Neutrophil (primary cell): ENCODE measurements around the gene TKTL1.
"Not testable (repeated sequence)": the region's sequence is repeated elsewhere in the genome, so short reads cannot be mapped to it uniquely, and the experiment has no call there.

Source experiments
- H3K27ac ChIP-seq: fragments of 200-600 bp; sonication (generic); 2 replicates; pipeline ENCODE4 v1.5.1; 2016; ENCODE audit warnings: mild to moderate bottlenecking, moderate library complexity
- H3K27me3 ChIP-seq: fragments of 200-600 bp; sonication (generic); 2 replicates; pipeline ENCODE4 v1.6.0; 2016; ENCODE audit warnings: mild to moderate bottlenecking
- H3K36me3 ChIP-seq: fragments of 200-600 bp; sonication (generic); 2 replicates; pipeline ENCODE4 v1.5.1; 2017
- H3K4me1 ChIP-seq, 2 experiments: fragments of 200-600 bp in 1 of 2; sonication (generic) in 1 of 2; 1 replicate in 1 of 2; 2 replicates in 1 of 2; pipeline versions ENCODE4 v1.5.1 to v1.6.1; 2013 to 2016; ENCODE audit warnings: low read depth in 1 of 2, low read length in 1 of 2, mild to moderate bottlenecking in 1 of 2, moderate library complexity in 1 of 2; ENCODE audit not compliant: control insufficient read depth in 1 of 2, insufficient read depth in 1 of 2
- H3K4me3 ChIP-seq, 2 experiments: fragments of 200-600 bp in 1 of 2; sonication (generic) in 1 of 2; 1 replicate in 1 of 2; 2 replicates in 1 of 2; pipeline ENCODE4 v1.5.1; 2013 to 2016; ENCODE audit warnings: low read depth in 1 of 2, low read length in 1 of 2, mild to moderate bottlenecking in 1 of 2, moderate library complexity in 1 of 2
- H3K9me3 ChIP-seq: fragments of 200-600 bp; sonication (generic); 2 replicates; pipeline ENCODE4 v1.5.1; 2016
- CTCF ChIP-seq: fragments of 200-600 bp; sonication (generic); IDR thresholded peaks from 2 replicates; pipeline ENCODE4 v1.5.1; 2016; ENCODE audit warnings: antibody characterized with exemption

The TKTL1 gene, protein sequence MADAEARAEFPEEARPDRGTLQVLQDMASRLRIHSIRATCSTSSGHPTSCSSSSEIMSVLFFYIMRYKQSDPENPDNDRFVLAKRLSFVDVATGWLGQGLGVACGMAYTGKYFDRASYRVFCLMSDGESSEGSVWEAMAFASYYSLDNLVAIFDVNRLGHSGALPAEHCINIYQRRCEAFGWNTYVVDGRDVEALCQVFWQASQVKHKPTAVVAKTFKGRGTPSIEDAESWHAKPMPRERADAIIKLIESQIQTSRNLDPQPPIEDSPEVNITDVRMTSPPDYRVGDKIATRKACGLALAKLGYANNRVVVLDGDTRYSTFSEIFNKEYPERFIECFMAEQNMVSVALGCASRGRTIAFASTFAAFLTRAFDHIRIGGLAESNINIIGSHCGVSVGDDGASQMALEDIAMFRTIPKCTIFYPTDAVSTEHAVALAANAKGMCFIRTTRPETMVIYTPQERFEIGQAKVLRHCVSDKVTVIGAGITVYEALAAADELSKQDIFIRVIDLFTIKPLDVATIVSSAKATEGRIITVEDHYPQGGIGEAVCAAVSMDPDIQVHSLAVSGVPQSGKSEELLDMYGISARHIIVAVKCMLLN

DNA sequence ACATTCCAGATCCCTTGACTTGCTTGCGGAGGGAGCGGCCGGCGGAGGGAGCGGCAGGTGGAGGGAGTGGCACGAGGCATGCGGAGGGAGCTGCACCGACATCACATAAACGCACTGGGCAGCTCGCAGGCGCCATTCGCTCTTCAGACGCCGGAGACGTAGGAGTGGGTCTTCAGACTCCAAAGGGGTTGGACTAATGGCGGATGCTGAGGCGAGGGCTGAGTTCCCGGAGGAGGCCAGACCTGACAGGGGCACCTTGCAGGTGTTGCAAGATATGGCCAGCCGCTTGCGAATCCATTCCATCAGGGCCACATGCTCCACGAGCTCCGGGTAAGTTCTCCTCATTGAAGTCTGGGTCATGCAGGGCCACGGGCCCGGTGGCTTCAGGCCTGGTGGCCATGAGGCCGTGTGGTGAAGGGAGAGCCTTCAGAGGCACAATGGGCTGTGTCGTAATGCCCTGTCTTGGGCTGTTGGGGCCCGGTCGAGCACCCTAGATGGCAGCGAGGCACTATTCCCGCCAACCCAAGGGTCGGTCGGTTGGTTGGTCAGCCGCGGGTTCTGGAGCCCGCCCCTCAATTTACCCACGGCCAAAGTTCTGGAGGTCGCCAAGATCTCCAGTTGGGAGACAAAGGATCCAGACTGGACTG is at the start of gene TKTL1:
TKTL1 (plus strand) TSS at position 132 of the 647 bp plus-strand sequence; CDS start at position 197, 65 bp downstream.
- Histone ChIP-seq H3K27ac (no peak within 1 kb of the TSS), H3K4me1 (peaks cover 9 to 12% of the 10 kb centered on the region in 2 experiments), H3K27me3 (no peaks in the 10 kb centered on the region), H3K4me3 (no peak within 1 kb of the TSS), H3K36me3 (no peaks in the 10 kb centered on the region), H3K9me3 (no peaks in the 10 kb centered on the region)
- no peak for TF ChIP-seq CTCF

GRCh38 chrX:154247377-154248045 is 48.1 kb upstream of the TKTL1 start:
- not testable (repeated sequence) for H3K27me3 ChIP-seq, H3K9me3 ChIP-seq, H3K4me3 ChIP-seq, H3K27ac ChIP-seq, H3K4me1 ChIP-seq, H3K36me3 ChIP-seq

DNA sequence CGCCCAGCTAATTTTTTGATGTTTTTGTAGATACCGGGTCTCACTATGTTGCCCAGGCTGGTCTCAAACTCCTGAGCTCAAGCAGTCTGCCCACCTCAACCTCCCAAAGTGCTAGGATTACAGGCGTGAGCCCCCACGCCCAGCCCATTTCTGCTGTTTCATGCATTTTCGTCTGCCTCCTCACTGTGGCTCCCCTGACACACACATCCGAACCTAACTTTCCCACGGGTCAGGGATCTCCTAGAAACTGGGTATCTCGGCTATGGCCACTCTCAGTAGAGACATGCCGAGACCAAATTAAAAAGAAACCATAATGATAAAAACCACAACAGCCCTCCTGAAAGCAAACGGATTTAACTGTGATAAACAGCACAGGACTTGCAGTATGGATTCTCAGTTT is 47.5 kb upstream of the TKTL1 start:
- not testable (repeated sequence) for H3K4me1 ChIP-seq, H3K27ac ChIP-seq, H3K4me3 ChIP-seq, H3K27me3 ChIP-seq, H3K9me3 ChIP-seq, H3K36me3 ChIP-seq

- not testable (repeated sequence) for H3K9me3 ChIP-seq, H3K36me3 ChIP-seq, H3K27me3 ChIP-seq, H3K4me3 ChIP-seq, H3K4me1 ChIP-seq, H3K27ac ChIP-seq
Measured at GRCh38 chrX:154257282-154257681, 38.3 kb upstream of the TKTL1 start, which contains the start of gene OPN1MW3. TSS of gene OPN1MW3 (plus strand) at chrX:154257582. CDS start at chrX:154257620, 38 bp downstream.

DNA sequence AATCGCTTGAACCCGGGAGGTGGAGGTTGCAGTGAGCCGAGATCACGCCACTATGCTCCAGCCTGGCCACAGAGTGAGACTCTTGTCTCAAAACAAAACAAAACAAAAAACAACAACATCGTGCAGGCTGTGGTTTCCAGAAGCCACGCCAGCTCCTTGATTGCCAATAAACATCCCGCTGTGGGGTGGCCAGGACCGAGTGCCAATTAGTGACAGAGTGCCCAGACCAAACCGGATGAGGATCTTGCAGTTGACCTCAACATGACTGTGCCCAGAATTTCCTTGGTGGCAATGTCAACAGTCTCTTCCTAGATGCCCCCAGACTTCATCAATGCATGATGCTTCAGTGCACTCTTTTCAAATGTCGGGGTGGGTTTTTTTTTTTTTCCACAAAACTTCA is 36.9 kb upstream of the TKTL1 start:
- not testable (repeated sequence) for H3K36me3 ChIP-seq, H3K27ac ChIP-seq, H3K9me3 ChIP-seq, H3K4me1 ChIP-seq, H3K27me3 ChIP-seq, H3K4me3 ChIP-seq

DNA sequence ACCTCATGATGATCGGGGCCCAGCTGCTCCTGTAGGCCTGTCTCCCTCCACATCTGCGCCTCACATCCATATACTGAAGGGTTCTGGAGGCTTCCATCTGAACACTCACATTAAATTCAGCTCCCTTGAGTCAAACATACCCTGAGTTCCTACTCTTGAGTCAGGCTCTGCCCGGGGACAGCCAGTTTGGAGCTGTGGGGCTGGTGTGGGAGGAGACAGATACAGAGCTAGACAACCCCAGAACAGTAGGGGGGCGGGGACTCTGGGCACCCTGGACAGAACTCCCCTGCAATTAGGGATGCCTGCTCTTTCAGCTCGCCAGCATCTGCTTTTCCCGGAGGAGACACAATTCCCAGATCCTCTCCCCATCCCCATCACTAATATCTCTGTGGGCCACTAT is 32.5 kb upstream of the TKTL1 start:
- H3K27me3 ChIP-seq, H3K4me3 ChIP-seq, H3K9me3 ChIP-seq, H3K36me3 ChIP-seq, H3K4me1 ChIP-seq, H3K27ac ChIP-seq: not testable (repeated sequence)

- H3K4me3 ChIP-seq, H3K36me3 ChIP-seq, H3K27ac ChIP-seq, H3K4me1 ChIP-seq, H3K27me3 ChIP-seq, H3K9me3 ChIP-seq: not testable (repeated sequence)
Measured at GRCh38 chrX:154269245-154269644, 26.4 kb upstream of the TKTL1 start.

- not testable (repeated sequence) for H3K9me3 ChIP-seq, H3K27ac ChIP-seq, H3K36me3 ChIP-seq, H3K27me3 ChIP-seq, H3K4me1 ChIP-seq, H3K4me3 ChIP-seq
Measured at GRCh38 chrX:154284489-154285338, 10.9 kb upstream of the TKTL1 start.

- H3K4me1 ChIP-seq, H3K9me3 ChIP-seq, H3K27me3 ChIP-seq, H3K27ac ChIP-seq, H3K4me3 ChIP-seq, H3K36me3 ChIP-seq: not testable (repeated sequence)
Measured at GRCh38 chrX:154286406-154286805, 9.2 kb upstream of the TKTL1 start.
